Stimulated activated memory B cell treated with anti-CD40 and anti-IgM and Interleukin-4, amounts not matched to agents 10 μg/mL and 1 μg/mL and 100 μg/mL, for 72 hours (primary cell): Measurements from ENCODE around the gene CALD1.

ENCODE experiments used
- ATAC-seq: fragments of 150-1000 bp; cut with Tn5 transposase; 2 replicates; pipeline ENCODE4 v1.10.0; 2021
- H3K27ac Mint-ChIP-seq: one replicate; pipeline ENCODE4 v1.8.0; 2022; ENCODE audit warnings: mild to moderate bottlenecking, mixed read lengths
- H3K27me3 Mint-ChIP-seq: one replicate; pipeline ENCODE4 v1.8.0; 2022; ENCODE audit warnings: mixed read lengths
- H3K36me3 Mint-ChIP-seq: one replicate; pipeline ENCODE4 v1.8.0; 2022; ENCODE audit warnings: mixed read lengths
- H3K4me1 Mint-ChIP-seq: one replicate; pipeline ENCODE4 v1.8.0; 2022; ENCODE audit warnings: mixed read lengths
- H3K4me3 Mint-ChIP-seq: one replicate; pipeline ENCODE4 v1.8.0; 2022; ENCODE audit warnings: mild to moderate bottlenecking, moderate library complexity, mixed read lengths
- H3K9me3 Mint-ChIP-seq: one replicate; pipeline ENCODE4 v1.8.0; 2022; ENCODE audit warnings: mixed read lengths

The CALD1 gene

DNA sequence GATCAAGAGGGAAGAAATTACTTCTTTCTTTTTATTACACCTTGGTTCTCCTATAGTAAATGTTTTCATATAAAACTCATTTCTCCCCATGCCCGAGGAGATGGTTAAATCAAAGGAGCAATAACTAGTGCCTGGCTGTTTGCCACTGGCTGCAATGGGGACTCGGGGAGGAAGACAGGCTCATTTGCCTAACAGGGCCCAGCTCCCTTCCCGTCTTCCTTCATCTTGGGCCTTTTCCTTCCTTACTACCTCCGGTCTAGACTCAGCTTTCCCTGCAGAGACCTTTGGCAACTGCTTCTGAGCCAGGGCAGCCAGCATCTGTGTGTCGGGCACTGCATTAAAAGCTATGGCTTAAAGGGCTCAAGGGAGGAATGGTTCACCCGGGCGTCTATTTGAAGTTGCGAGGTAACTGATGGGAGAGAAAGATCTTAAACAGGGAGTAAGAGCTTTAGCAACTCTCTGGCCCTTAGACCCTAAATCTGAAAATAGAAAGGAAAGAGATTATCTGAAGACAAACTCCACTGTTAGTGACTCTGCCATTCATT lies 63.5 kb downstream of the CALD1 start:
- Mint-ChIP-seq H3K36me3 (no peaks in the 10 kb centered on the region), H3K4me1 (no peaks in the 10 kb centered on the region), H3K4me3 (no peak overlapping the region), H3K9me3 (no peaks in the 10 kb centered on the region), H3K27me3 (peaks cover 10% of the 10 kb centered on the region), H3K27ac (no peak overlapping the region)
- no peak for ATAC-seq

DNA sequence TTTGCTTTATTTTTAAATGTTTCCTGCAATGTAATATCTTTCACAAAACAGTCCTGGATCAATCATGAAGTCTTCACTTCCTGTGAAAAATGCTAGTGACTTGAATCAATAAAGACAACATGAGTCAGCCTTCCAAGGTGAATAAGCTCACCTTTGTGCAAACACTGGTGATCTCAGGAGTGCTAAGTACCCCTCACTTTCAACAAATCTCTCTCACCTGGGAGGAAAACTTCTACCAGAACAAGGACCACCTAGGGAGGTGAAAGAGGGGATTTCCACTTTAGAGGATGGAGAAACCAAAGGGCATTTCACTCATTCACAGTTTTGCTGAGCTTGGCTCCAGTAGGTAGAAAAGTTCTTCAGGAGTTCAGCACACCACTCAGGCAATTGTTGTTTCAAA lies 64.8 kb downstream of the CALD1 start:
- H3K27ac Mint-ChIP-seq = no peak overlapping the region
- no peaks in the 10 kb centered on the region for H3K4me1 Mint-ChIP-seq
- ATAC-seq = no peak
- H3K36me3 Mint-ChIP-seq = no peaks in the 10 kb centered on the region
- no peak overlapping the region for H3K4me3 Mint-ChIP-seq
- peaks cover 10% of the 10 kb centered on the region for H3K27me3 Mint-ChIP-seq
- H3K9me3 Mint-ChIP-seq = no peaks in the 10 kb centered on the region

DNA sequence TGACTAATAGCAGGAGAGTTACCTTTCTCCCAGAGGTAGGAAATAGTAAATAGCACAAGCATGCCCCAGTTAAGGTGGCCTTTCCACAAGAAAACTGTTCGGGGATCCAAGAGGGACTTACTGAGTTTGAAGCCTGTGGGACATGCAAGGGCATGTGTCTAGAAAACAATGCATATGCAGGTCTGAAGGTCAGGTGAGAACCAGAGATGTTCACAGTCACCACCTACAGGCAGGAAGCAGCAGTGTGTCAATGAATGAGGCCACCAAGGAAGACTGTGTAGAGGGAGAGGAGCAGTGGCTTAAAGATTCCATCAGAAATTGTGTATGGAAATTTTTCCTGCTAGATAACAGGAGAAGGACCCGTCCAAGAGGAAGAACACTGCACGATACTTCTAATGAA lies 66.0 kb downstream of the CALD1 start:
- Mint-ChIP-seq H3K9me3 (no peaks in the 10 kb centered on the region), H3K4me3 (no peak overlapping the region), H3K36me3 (no peaks in the 10 kb centered on the region), H3K4me1 (no peaks in the 10 kb centered on the region), H3K27ac (no peak overlapping the region), H3K27me3 (peaks cover 10% of the 10 kb centered on the region)
- ATAC-seq = peak; percentile 70

DNA sequence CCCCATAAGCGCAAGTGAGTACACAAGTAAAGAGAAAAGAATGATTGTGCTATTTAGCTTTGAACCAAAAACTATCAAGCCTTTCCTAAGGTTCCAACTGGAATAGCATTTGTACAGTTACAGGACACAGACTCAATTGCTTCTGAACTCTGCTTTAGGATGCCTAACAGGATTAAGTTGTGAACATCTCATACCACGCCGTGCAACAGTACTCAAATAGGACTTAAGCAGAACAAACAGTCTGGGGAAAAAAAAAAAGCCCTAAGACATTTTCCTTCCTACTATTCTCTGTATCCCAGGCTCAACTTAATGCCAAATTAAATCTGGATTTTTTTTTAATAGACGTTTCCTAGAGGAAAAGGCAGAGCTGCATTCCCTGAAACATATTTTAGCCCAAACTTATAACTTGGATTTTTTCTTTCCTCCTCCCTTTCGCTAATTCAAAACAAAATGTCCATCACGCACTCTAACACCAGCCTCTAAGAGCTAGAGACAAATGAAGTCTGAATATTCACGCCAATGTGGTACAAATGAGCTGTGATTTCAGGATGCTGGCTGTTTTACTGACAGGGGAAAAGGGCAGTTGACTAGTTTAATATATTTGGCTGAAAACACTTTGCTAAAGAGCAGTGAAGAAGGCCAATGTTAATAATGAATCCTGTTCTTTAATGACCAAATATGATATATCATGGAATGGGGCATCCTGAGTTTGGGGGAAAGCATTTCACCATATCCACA lies 68.6 kb downstream of the CALD1 start:
- ATAC-seq = no peak
- Mint-ChIP-seq H3K36me3 (peaks cover 6% of the 10 kb centered on the region), H3K4me1 (peaks cover 7% of the 10 kb centered on the region), H3K27ac (no peak overlapping the region), H3K9me3 (peaks cover 4% of the 10 kb centered on the region), H3K4me3 (no peak overlapping the region), H3K27me3 (peaks cover 10% of the 10 kb centered on the region)

DNA sequence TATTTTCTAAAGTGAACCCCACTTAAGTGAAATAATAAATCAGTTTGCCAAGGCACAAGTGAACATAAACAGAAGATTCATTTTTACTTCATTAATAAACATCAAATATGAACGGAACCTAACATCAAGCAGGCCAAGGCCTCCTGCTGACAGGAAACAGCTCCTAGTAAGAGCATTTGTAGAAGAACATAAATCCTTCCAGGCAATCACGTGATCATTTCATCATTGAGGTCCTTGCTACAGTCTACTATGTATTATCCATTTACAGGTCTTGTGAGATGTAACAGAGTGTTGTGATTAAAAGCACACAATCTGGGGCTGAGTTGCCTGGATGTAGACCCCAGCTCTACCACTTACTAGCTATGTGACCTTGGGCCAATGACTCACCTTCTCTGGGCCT lies 70.6 kb downstream of the CALD1 start:
- no peak overlapping the region for H3K4me3 Mint-ChIP-seq
- H3K4me1 Mint-ChIP-seq = peaks cover 12% of the 10 kb centered on the region
- peaks cover 10% of the 10 kb centered on the region for H3K27me3 Mint-ChIP-seq
- H3K27ac Mint-ChIP-seq = no peak overlapping the region
- ATAC-seq = no peak
- H3K36me3 Mint-ChIP-seq = peaks cover 6% of the 10 kb centered on the region
- peaks cover 4% of the 10 kb centered on the region for H3K9me3 Mint-ChIP-seq

DNA sequence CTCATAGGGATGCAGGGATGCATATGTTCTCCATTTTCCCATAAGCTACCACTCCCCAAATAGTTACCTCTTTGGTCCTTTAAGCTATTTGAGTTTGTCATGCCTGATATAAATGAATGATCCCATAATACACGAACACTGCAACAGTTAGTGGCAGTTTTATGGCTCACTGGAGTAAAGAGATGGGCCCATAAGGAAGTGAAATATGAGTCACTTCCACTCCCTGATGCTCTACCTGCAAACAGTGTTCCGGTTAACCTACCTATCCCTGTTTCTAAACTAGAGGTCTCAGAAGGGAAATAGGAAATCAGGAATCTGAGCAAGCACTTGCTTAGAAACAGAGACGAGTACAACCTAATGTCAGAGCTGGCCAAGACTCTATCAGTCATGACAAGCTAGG lies 71.7 kb downstream of the CALD1 start:
- Mint-ChIP-seq H3K9me3 (peaks cover 4% of the 10 kb centered on the region), H3K27me3 (peaks cover 10% of the 10 kb centered on the region), H3K4me3 (no peak overlapping the region), H3K36me3 (peaks cover 6% of the 10 kb centered on the region), H3K27ac (no peak overlapping the region), H3K4me1 (peaks cover 13% of the 10 kb centered on the region)
- ATAC-seq = no peak

DNA sequence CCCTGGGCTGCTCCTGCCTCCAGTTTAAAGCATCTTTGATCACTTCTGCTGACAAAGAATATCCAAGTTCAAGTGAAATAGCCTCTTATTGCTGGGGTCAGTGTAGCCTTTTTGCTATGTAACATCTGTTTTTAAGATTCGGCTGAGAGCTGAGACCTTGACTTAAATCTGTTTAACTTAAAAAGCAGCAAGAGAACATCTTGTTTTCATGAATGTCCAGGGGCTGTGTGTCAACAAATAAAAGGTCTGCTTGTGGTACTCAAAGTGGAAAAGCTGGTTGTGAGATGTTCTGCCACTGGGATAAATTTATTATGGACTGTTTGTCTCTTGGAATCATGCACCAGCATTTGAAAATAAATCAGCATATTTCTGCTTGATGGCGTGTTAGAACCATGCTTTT lies 73.2 kb downstream of the CALD1 start:
- no peak overlapping the region for H3K4me3 Mint-ChIP-seq
- no peaks in the 10 kb centered on the region for H3K27me3 Mint-ChIP-seq
- ATAC-seq = no peak
- H3K4me1 Mint-ChIP-seq = peaks cover 13% of the 10 kb centered on the region
- H3K9me3 Mint-ChIP-seq = peaks cover 4% of the 10 kb centered on the region
- peaks cover 6% of the 10 kb centered on the region for H3K36me3 Mint-ChIP-seq
- no peak overlapping the region for H3K27ac Mint-ChIP-seq

DNA sequence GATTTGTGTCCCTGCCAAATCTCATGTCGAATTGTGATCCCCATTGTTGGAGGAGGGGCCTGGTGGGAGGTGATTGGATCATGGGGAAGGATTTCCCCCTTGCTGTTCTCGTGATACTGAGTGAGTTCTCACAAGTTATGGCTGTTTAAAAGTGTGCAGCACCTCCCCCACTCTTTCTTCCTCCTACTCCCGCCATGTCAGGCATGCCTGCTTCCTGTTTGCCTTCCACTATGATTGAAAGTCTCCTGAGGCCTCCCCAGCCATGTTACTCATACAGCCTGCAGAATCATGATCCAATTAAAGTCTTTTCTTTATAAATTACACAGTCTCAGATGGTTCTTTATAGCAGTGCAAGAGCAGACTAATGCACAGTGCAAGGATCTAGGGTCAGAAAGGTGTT lies 75.4 kb downstream of the CALD1 start:
- no peak for ATAC-seq
- Mint-ChIP-seq H3K36me3 (peaks cover 6% of the 10 kb centered on the region), H3K27ac (no peak overlapping the region), H3K9me3 (peaks cover 4% of the 10 kb centered on the region), H3K4me1 (peaks cover 13% of the 10 kb centered on the region), H3K27me3 (no peaks in the 10 kb centered on the region), H3K4me3 (no peak overlapping the region)

DNA sequence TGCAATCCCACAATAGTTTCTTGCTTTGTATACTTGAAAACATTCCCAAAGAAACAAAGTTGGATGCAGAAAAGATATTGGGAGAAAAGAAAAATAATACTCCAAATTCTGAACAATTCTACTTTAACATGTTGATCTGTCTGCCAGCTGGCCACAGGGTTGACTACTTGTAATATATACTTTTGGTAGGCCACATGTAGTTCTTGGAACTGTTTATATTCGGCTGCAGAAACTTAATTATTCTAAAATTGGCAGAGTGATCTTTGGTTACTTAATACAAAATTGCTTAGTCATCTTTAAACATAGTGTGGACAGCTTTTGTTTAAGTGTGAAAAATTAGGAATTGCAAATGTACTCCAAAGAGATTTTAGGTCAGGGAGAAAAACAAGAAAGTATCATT lies 76.0 kb downstream of the CALD1 start:
- peaks cover 4% of the 10 kb centered on the region for H3K9me3 Mint-ChIP-seq

DNA sequence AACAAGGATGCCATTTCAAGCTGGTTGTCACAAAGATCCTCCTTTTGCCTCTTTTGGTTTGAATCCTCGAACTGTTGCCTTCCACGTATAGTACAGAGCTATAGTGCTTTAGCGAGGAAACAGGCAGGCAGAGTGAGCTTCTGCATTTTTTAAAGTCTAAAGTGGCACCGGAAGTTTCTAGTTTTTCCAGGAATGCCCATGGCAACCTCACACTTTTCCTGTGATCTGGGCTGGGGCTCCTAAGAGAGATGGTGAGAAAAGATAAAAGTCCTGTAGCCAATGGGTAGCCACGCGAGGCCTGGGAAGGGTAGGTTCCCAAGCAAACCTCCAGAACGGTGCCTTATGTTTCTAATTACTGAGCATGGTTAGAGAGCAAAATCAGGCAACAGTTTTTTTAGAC lies 76.7 kb downstream of the CALD1 start:
- no peak for ATAC-seq
- Mint-ChIP-seq H3K4me3 (no peak overlapping the region), H3K4me1 (peaks cover 8% of the 10 kb centered on the region), H3K27ac (no peak overlapping the region), H3K27me3 (no peaks in the 10 kb centered on the region), H3K36me3 (peaks cover 1% of the 10 kb centered on the region), H3K9me3 (no peaks in the 10 kb centered on the region)

More for the DNA sequence above, 76.0 kb downstream of the CALD1 start:
- peaks cover 6% of the 10 kb centered on the region for H3K36me3 Mint-ChIP-seq
- no peak overlapping the region for H3K27ac Mint-ChIP-seq
- no peaks in the 10 kb centered on the region for H3K27me3 Mint-ChIP-seq
- no peak overlapping the region for H3K4me3 Mint-ChIP-seq
- peaks cover 13% of the 10 kb centered on the region for H3K4me1 Mint-ChIP-seq
- no peak for ATAC-seq

DNA sequence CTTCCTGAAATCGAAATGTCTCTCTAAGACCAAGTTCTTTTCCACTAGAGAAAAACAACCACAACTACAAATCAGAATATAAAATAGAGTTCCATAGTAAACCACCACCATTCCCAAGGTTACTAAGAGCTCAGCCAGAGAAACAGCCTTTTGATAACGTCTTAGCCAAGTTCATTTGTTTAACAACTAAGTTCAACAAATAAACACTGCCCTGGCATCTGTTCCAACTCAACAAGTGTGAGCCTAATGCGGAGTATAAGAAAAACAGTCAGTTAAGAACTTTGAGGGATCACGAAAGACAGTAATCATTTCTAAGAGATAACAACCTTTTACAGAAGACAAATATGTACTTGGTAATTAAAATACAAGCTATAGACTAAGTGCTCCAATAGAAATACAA lies 77.3 kb downstream of the CALD1 start:
- ATAC-seq = no peak
- Mint-ChIP-seq H3K4me3 (no peak overlapping the region), H3K36me3 (no peaks in the 10 kb centered on the region), H3K27ac (no peak overlapping the region), H3K4me1 (peaks cover 6% of the 10 kb centered on the region), H3K9me3 (no peaks in the 10 kb centered on the region), H3K27me3 (no peaks in the 10 kb centered on the region)

DNA sequence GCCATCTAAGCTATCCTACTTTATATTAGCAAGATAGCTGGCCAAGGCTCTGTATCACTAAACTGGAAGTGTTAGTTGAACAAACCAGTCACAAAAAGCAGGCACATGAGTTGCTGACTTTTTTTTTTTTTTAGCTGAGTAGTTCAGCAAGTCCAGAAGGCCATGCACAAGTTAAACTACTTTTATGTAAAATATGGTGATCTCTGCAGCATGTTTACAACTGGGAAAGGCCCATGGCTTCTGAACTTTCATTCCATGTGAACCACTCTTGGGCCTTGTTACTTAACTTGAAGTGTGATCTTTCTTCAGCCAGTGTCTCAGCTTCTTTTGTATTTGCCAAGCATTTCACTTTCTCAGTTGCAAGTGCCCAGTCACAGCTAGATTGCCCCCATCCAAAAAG lies 78.5 kb downstream of the CALD1 start:
- H3K4me3 Mint-ChIP-seq = no peak overlapping the region
- no peaks in the 10 kb centered on the region for H3K36me3 Mint-ChIP-seq
- peaks cover 6% of the 10 kb centered on the region for H3K4me1 Mint-ChIP-seq

DNA sequence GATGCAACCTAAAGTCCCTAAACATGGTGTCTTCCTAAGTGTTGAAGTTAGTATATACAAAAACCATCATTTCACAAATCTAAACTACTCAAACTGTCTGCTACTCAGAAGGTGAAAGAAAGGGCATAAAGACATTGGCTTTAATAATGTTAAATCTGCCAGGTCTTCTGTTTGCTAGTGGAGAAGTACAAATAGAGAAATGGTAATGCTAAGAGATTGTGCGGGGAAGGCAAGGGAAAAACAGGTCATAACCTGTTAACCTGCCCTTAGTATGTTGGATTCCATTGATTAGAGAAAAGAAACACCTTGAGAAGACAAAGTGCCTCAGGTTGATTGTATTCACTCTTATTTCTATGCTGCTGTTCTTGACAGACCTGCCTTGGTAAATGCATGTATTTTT lies 80.3 kb downstream of the CALD1 start:
- no peak overlapping the region for H3K4me3 Mint-ChIP-seq
- H3K9me3 Mint-ChIP-seq = no peaks in the 10 kb centered on the region
- H3K4me1 Mint-ChIP-seq = peaks cover 4% of the 10 kb centered on the region
- no peak overlapping the region for H3K27ac Mint-ChIP-seq
- H3K36me3 Mint-ChIP-seq = no peaks in the 10 kb centered on the region
- no peaks in the 10 kb centered on the region for H3K27me3 Mint-ChIP-seq
- ATAC-seq = no peak

More for the DNA sequence above, 78.5 kb downstream of the CALD1 start:
- Mint-ChIP-seq H3K9me3 (no peaks in the 10 kb centered on the region), H3K27ac (no peak overlapping the region), H3K27me3 (no peaks in the 10 kb centered on the region)
- no peak for ATAC-seq

DNA sequence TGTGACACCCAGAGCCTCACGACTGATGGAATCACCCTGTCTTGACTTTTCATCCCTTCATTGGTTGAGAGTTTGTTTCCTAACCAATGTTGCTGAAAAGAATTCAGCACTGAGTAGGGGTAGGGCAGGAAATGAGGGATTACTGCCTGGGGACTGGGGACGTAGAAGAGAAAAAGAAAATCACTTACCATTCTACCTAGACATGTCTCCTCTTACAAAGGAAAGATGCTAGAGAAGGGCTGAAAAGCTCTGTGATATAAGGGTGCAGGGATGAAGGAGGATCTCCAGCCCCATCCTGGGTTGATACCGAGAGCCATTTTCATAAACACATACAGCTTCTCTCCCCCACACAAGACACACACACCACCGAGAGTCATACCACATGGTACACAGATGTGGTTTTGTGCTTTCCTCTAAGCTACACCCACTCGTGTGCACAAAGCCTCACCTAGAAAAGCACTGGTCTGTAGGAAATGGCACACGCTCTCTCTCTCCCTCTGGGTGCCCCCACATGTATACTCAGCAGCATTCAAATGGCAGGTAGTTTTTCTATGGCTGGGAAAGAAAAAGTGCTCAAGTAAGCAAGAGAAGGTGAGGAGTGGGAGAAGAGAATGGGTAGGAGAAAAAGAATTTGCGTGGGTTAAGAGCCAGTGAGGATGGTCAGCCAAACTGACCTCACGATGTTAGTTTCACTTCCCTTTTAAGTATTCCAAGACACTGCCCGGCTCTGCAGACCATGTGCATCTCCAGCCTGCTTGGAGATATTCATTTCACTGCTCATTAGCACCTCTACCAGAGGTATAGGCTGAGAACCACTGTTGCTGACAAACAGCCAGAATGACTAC lies 85.8 kb downstream of the CALD1 start:
- H3K9me3 Mint-ChIP-seq = no peaks in the 10 kb centered on the region
- H3K27me3 Mint-ChIP-seq = no peaks in the 10 kb centered on the region
- ATAC-seq = peak; percentile 67
- no peaks in the 10 kb centered on the region for H3K36me3 Mint-ChIP-seq
- H3K27ac Mint-ChIP-seq = no peak overlapping the region
- H3K4me1 Mint-ChIP-seq = peaks cover 7% of the 10 kb centered on the region
- no peak overlapping the region for H3K4me3 Mint-ChIP-seq

DNA sequence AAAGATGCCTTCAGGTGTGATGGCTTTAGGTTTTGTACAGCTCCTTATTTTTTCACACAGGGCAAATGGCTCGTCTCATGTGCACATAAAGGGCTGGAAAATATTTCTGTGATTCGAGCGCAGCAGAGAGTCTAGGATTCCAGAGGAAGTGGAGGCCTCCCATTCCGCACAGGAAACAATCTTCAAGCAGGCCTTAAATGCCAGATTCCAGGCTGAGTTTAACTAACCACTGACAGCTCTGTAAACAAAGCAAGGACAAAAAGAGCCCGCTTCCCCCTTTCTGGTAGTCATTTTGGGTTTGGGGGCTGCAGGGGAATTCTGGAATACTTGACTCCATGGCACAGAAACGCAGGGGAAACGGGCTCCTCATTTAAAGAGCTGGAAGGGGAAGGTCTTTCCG lies 87.2 kb downstream of the CALD1 start:
- H3K27me3 Mint-ChIP-seq = no peaks in the 10 kb centered on the region
- H3K27ac Mint-ChIP-seq = no peak overlapping the region
- H3K4me3 Mint-ChIP-seq = no peak overlapping the region
- H3K9me3 Mint-ChIP-seq = no peaks in the 10 kb centered on the region
- no peak for ATAC-seq
- H3K36me3 Mint-ChIP-seq = no peaks in the 10 kb centered on the region
- peaks cover 7% of the 10 kb centered on the region for H3K4me1 Mint-ChIP-seq

DNA sequence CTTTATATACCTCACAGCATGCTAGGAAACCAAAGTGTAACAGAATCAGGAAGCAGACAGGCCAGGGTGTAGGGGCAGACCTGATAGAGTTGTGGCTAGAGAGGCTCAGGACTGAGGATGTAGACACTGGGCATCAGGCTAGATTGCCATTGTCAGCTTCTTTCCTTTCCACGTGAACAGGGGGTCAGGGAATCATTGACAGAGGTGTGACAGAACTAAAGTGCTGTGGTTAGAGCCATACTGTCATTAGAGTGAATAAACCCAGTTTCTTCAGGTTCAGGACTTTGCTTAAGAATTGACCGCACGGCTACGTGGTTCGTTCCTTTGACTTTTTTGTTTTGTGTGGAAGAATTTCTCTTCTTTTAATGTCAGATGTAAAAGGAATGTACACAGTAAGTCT lies 90.7 kb downstream of the CALD1 start:
- no peak for ATAC-seq
- Mint-ChIP-seq H3K4me3 (no peak overlapping the region), H3K27me3 (peaks cover 18% of the 10 kb centered on the region), H3K27ac (no peak overlapping the region), H3K36me3 (no peaks in the 10 kb centered on the region), H3K9me3 (no peaks in the 10 kb centered on the region), H3K4me1 (peaks cover 4% of the 10 kb centered on the region)
